Midbrain (tissue), 1 donor: Measurements from ENCODE around the gene NT5C3A.
"Not testable (repeated sequence)": the region's sequence is repeated elsewhere in the genome, so short reads cannot be mapped to it uniquely, and the experiment has no call there.

Source experiments
- DNase-seq: peaks from one replicate; lab custom pipeline; 2025; lab: John Stamatoyannopoulos, UW

Gene NT5C3A

DNA sequence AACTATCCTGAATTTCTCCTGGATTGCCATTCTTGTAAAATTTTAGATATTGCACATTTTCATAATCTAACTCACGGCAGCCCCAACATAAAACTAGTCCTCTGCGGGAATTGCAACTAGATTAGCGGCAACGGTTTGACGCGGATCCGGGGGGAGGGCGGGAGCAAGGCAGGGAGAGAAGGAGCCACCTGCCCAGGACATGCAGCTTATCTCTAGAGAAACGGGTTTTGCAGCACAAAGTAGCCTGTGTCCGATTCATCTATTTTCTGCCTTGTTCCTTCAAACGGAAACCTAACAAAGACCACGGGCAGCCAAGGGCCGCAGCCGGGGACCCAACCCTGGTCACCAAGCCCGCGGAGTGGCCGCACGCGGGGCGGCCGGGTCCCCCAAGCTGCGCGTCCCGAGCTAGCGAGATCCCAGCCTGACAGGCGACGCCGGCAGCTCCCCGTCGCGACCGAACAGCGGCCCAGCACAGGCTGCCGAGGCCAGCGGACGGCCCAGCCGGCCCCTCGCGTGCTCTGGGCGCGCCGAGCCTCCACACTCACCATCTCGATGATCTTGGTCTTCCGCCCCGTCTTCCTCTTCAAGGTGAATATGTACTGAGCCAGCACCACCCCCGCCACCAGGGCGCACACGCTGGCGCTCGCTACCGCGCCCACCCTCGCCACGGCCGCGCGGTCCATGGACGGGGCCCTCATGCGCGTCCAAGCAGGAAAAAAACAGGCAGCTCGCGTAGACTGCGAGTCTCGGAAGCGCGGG lies at the start of gene NT5C3A:
Gene NT5C3A, minus strand, starts transcription at position 754 of the 759 bp plus-strand sequence. Its CDS starts 71 bp downstream, at position 683.
- peak; percentile 52 for DNase-seq

DNA sequence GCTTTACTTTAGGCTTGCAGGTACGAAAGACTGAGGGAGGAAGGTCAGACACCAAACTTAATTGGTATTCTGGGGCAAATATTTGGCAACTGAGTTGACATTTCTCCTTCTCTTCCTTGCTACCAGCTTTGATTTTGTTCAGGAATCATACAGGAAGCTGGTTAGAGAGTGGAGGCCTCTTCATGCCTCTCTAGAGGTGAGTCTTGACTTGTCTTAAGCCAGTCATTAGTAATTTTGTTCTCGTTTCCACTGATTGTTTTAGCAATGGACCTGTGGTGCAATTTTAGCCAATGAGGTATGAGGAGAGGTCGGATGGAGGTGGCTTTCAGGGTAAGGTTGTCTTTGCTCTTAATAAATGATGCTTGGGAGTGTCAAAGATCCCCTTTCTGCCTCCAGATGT lies 49.0 kb upstream of the NT5C3A start:
- no peak for DNase-seq

DNA sequence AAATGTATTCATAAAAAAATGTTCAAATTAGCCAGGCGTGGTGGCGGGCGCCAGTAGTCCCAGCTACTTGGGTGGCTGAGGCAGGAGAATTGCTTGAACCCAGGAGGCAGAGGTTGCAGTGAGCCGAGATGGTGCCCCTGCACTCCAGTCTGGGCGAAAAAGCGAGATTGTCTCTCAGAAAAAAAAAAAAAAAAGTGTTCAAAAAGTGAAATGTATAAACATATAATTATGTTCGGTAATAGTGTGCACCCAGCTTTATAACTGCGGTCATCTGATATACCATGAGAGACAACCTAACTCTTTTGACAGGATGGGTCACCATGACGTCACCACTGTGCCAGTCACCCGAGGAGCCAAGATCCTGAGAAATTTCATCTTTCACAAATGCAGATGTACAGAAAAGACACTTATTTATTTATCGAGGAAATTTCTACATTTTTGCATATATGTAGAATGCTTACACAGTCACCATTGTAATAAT lies 47.2 kb upstream of the NT5C3A start:
- no peak for DNase-seq

DNA sequence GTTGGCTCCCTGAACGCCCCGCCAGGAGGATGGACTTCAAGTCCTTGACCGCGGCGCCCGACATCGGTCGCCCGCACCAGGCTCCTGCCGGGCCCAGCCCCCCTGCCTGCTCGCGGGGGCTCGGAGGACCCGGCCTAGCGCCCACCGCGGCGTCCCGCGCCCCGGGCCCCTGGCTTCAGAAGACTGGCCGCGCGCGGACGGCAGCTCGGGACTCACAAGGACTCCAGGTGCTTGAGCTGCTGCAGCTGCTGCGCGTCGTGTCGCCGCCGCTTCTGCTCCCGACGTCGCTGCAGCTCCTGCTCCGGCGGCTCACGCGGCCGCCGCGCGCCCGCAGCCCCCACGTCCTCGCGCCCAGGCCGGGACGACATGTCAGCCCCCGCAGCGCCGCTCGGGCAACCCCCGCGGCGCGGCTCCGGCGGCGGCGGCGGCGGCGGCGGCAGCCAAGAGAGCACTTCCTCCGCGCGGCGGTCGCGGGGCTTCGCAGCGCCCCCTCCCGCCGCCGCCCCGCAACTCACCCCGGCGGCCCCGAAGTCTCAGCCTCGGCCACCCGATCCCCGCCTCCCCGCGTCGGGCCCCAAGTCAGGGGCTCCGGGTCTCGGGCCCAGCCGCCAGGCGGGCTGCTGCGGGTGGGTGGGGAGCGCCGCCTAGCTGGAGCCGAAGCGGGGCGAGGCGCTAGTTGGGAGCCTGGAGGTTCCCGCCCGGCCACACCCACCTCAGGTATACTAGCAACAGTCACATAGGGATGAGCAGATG lies 46.6 kb upstream of the NT5C3A start, which contains the start of gene RP9:
Gene RP9, minus strand, starts transcription at position 400 of the 753 bp plus-strand sequence. Its CDS starts 32 bp downstream, at position 368.
- peak; percentile 52 for DNase-seq

DNA sequence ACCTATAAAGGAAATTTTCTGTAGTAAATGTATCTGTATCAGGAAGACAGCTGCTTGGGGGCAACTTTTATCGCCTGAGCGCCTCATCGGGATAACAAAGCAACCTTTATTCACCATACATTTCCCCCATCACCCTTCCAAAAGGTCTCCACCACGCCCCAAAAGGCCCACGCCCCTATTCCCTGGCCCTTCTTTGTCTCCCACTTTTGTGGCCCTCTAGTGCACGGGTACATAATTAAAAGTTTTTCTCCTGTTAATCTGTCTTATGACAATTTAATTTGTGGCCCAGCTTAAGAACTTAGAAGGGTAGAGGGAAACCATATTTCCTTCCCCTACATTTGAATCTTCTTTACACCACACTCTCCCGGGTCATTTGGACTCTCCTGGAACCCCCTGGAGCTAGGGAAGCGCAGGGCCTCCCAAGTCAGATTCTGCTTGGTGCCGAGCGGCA lies 46.0 kb upstream of the NT5C3A start:
- DNase-seq, result no peak

DNA sequence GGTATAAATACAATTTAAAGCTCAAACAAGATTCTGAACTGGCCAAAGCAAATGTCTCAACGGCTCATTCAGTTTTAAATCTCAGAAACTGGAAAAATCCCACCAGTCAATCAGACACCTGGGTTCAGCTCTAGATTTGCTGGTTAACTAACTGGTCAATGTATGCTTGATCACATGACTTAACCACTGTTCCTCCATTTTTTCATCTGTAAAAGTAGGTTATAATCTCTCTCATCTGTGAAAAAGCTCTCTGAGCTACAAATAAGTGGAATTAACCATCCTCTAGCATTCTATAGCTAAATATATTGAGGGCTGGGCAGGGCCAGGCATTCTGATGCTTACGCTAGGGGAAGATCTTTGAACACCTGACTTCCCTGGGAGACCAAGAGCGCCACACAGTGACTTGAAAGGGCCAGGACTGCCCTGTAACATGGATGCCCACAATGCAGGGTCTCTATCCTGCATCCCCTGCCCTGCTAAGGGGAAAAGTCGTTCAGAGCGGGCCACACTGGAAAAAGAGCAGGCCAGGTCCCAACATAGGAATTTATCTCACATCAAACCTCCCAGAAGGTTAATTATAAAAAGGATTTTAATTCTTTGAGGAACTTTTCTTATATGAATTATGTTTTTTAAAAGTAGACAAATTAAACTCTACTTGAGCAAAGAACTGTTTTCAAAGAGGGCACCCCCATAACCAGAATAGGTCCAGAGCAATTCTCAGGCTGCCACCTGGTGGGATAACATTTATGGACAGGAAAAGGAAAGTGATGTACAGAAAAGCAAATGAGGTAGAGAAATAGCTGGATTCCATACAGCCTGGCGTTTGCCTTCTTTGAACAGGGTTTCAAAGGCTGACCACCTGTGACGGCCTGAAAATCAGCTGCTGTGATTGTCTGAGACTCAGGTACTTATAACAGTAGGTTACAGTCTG lies 44.8 kb upstream of the NT5C3A start:
- peak; percentile 38 for DNase-seq

DNA sequence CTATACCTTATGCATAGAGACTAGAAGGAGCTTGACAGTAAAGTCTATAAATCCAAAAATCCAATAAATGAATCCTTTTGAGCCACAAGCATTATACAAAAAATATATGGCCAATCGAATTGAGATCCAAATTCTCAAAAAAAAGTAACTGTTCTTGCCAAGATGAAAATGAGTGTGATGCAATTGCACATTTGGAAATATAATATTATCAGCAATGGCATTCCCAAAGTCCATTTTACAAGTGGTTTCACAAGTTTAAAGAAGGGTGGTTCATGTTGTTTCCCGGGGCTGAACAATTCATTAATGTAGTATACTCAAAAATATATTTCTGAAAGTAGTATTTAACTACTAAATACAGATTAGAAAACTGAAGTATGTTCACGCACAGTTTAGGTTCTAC lies 39.3 kb upstream of the NT5C3A start:
- DNase-seq, result no peak

DNA sequence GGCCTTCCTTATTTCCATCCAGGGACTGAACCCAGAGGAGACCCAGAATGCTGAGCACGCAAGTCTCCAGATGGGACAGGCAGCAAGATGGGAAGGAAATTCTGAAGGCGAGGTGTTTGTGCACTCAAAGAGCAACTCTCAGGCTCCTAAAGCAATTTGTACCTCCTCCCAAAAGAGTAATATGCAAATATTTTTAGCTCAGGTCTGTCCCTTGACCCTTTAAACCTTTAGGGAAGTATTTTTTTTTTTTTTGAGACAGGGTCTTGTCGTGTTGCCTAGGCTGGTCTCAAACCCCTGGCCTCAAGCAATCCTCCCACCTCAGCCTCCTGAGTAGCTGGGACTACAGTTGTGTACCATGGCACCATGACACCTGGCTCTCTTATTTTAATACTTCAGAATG lies 38.2 kb upstream of the NT5C3A start:
- DNase-seq, result no peak

DNA sequence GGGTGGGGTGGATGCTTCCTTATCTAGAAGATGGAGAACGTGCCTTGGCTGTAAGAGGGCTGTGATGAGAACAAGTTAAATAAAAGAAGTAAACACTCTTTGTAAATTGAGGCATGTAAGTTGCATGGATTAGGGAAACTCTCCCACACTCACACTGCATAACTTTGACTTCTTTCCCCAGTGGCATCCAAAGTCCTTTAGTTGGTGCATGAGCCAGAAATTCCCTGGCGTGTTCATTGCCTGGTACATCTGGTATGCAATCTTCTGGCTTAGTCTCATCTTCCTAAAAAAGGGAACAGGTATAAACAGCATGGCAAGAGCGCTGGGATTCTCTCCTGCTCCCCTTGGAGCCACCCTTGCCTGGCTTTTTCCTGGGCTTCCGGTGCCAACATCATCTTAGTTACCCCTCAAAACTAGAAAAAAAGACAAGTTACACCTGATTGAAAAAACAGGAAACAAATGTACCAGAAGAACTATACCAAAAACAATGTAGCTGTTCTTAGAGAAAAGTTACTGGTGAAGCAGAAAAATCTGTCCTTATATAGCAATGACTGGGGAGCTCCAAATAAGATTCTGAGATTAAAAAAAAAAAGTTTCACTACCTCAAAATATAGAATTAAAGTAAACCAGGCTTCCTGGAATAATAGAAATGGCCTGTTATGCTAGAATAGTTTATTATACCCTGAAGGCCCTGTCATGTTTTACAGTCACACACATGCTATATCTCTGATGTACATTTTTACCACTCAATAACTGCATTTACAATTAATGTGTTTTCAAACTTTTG lies 36.8 kb upstream of the NT5C3A start:
- DNase-seq, result no peak

DNA sequence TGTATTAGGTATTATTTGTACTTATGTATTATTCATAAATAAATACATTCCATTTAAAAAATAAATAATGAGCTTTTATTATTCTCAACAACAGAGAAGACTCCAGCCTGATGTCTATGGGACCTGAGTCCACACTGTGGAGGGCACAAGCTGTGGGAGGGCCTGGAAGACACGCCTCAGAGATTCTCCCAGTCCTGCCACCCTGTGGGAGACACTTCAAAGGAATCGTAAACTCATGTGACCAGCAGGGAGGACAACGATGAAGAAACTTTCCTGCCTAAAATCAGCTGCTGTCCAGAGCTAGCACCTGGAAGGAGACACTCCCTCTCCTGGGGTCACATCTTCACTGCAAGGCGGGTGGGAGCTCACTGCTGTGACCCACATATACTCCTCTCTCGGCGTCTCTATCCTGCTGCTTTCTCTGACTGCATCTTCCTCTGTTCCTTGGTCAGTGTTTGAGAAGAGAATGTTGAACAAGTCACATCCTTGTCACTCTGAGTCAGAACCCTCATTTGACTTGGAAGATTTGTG lies 32.2 kb upstream of the NT5C3A start:
- not testable (repeated sequence) for DNase-seq

DNA sequence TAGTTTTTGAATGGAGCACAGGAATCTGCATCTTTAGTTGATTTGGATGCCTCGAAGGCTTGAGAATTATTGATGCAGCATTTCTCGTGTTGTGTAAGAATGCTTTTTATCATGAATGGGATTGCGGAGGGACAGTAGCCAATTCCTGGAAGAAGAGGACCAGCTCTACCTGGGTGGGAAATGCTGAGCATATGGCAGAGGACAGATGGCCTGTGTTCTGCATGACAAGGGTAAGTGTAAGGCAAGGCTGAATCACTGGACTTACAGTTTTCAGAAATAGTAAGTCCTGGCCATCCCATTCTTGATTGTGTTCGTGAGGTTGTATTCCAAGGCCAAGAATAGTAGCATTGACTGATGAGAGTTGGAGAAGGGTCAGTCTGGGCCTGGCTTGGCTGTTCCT lies 30.7 kb upstream of the NT5C3A start:
- DNase-seq, result no peak

DNA sequence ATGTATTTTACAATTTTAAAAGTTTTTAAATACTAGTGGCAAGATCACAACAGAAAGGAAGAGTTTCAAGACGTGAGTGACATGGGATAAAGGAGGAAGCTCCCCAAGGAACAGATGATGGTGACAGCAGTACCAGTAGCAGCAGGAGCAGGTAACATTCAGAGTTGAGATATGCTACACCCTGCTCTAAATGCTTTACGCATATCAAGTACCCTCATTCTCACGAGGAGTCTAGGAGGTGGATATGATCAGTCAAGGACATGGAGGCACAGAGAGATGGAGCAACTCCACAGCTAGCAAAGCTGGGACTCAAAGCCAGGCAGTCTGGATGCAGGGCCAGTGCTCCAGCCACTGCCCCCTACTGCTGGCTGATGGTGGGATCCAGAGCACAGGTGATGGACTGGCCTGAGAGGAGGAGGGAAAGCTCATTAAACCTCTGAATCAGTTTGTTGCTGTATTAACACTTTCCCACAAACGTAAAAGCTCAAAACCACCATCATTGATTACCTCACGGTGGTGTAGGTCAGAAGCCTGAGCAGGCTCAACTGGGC lies 29.1 kb upstream of the NT5C3A start:
- no peak for DNase-seq

DNA sequence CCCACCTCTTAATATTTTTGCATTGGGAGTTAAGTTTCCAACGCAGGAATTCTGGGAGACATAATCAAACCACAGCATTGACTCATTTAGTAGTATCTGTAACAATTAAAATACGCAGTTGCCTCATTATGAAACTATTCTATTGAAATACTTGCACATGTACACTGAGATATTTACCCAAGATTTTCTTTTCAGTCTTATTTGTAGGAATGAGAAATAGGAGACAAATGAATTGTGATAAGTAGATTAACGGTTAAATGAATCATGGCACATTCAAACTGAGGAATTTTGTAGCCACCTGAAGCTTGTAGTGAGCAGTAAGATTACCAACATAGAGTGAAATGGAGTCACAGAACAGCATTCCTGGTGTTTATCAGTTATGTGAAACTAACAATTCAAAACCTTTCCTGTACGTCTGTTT lies 28.5 kb upstream of the NT5C3A start:
- no peak for DNase-seq

DNA sequence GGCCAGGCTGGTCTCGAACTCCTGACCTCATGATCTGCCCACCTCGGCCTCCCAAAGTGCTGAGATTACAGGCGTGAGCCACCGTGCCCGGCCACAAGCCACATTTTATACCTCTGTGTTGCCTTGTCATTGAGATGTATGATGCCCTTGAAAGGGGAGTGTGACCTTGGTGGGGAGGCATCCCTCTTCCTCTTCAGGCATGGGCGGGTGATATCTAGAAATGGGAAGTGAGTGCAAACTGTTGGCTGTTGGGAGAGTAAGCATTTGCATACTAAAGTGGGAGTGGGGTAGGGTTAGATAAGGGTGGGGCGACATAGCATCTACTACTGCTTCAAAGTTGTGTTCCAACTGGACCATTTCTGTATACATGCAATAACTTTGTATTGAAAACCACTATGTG lies 26.6 kb upstream of the NT5C3A start:
- no peak for DNase-seq

DNA sequence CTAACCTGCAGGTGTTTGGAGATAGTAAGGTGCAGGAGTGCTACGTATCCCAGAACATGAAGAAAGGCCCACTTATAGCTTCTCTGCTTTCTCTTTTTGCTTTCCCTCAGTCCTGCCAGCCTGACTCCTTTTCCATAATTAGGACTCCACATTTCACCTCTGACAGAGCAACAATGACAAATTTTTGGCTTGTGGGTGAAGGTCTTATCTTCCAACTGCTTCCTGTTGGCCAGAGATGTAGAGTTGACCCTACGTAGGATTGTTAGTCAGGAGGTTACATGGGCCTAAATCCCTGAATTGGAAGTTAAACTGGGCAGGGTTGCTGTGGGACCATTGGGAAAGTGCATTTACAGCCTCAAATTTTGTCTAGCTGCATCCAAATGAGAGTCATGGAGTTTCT lies 25.3 kb upstream of the NT5C3A start:
- DNase-seq, result no peak

DNA sequence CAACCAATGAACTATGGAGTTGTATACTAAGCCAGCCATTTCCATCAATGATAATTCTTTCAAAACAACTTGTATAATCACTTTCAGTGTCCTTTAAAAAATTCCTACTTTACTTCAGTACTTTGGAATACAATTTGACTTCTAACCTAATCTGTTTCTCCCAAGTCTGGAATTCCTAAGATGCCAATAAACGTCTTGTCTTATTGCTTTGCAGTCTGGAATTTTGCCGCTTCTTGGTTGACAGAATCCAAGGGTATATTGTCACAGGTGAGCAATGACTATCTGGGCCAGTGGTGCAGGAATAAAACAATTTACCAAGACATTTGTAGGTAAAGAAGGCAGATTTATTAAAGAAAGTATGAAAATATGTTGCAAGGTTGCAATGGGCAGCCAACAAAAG lies 24.8 kb upstream of the NT5C3A start:
- no peak for DNase-seq

DNA sequence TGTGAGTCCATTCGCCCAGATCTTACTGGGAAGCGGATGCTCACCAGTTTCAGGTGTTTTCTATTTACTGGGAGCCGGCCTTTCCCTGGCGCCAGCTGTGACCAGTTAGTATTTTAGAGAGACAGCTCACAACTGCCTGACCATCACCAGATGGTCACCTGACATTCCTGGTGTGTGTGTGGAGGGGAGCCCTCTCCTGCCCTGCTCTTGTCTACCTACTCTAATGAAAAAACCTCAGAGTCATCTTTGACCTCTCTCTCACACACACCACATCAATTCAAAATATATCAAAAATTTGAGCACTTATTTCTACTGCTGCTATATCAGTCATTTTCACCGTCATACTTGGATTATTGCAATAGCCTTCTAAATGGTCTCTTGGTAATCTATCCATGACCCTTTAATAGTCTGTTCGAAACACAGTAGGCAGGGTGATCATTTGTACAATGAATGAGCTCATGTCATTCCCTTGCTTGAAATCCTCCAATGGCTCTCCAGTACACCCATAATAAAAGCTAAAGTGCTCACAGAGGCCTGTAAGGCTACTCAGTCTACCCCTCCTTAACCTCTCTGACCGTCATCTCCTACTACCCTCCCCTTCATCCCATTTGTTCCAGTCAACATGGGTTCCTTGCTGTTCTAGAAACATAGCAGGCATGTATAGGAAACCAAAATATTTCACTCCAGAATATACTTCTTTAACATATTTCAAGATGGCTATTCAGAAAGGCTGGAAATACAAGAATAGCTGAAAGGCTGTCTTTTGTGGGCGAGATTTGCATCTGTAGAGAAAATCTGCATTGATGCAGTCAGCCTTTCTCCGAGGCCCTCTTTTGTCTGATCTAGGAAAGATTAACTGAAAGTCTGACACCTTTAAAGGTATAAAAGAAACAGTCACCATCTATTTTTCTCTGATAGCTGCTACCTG lies 17.5 kb upstream of the NT5C3A start:
- DNase-seq, result no peak

DNA sequence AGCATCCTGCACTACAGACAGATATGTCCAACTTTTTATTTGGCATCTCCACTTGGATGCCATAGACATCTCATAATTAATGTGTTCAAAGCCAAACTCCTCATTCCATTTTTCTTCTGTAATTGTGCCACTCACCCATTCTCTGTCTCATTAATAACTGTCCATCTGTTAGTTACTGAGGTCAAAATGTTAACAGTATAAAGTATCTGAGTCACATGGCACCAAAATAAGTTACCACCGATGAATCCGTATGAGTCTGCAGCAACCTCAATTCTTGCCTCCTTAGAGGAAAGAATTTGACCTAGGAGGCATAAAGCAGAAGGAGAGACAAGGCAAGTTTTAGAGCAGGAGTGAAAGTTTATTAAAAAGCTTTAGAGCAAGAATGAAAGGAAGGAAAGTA lies 16.5 kb upstream of the NT5C3A start:
- no peak for DNase-seq

DNA sequence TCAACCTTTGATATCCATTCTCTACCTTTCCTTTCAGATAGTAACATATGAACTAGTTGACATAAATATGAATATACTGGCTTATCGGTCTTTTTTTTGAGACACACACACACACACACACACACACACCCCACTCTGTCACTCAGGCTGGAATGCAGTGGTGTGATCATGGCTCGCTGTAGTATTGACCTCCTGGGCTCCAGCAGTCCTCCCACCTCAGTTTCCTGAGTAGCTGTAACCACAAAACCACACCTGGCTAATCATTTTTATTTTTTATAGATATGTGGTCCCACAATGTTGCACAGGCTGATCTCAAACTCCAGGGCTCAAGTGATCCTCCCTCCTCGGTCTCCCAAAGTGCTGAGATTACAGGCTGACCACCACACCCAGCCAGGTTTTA lies 14.2 kb upstream of the NT5C3A start:
- DNase-seq, result no peak
